ENCODE results near the gene S1PR4.

The S1PR4 gene

GRCh38 chr19:3225169-3225485 is 46.6 kb downstream of the S1PR4 start:
- DNase-seq = no peak

DNA sequence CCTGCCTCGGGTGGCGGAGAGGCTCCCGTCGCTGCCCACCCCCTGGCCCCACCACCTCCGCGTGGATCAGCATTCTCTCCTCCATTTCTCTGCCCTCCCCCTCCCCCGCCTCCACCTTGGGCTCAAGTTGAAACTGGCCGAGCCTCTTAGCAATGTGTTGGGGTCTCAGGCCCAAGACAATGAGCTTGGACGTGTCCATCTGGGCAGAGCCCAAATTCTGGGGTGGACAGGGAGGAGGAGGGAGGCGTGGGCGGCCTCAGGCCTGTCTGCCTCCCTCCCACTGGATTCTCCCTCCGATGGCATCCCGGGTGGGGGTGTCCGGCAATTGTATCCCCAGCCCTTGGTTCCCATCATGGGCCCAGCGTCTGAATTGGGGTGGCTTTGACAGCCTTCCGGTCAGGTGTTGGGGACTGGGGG is 47.1 kb downstream of the S1PR4 start:
- no peak for DNase-seq

- DNase-seq = no peak
Measured at GRCh38 chr19:3227054-3227626, 48.6 kb downstream of the S1PR4 start.

GRCh38 chr19:3229346-3229743 is 50.8 kb downstream of the S1PR4 start:
- DNase-seq = no peak
